Caco-2 (cell line): ENCODE results near the gene DBX2. TPM values are rescaled to one million over a fixed set of nuclear protein-coding genes. Genes with fewer than 3 reads are reported as not detected.
A peak's percentile ranks its signal among the peaks of the same experiment; 100 is the strongest.

Experiments
- BruUV-seq: library from RNA; stranded (reverse); fragments of 400-500 nt; replicated peaks from 2 replicates; lab custom pipeline; 2021; lab: Mats Ljungman, UMichigan
- CTCF ChIA-PET: fragments of 300-600 bp; sonication (Branson Sonifier 250); formaldehyde crosslinking; loops from one replicate; lab custom pipeline; 2022; ENCODE audit warnings: antibody characterized with exemption; lab: Charles Lee
- POLR2A ChIA-PET: fragments of 300-600 bp; sonication (Branson Sonifier 250); formaldehyde crosslinking; loops from one replicate; lab custom pipeline; 2022; ENCODE audit warnings: antibody characterized with exemption; lab: Charles Lee
- DNase-seq, 2 experiments: peaks; one replicate each; pipeline versions ENCODE4 v3.0.0 to v3.0.0-alpha.2; 2020 to 2022
- H3K27me3 ChIP-seq: replicated peaks from 2 replicates; pipeline ENCODE4 v1.6.0; 2011; ENCODE audit warnings: low read length; ENCODE audit not compliant: control insufficient read depth, insufficient read depth
- H3K36me3 ChIP-seq: 2 replicates; pipeline ENCODE4 v1.5.1; 2011; ENCODE audit warnings: low read length; ENCODE audit not compliant: control insufficient read depth, insufficient read depth
- H3K4me1 ChIP-seq: fragments of 250-450 bp; sonication (Bioruptor Pico); 2 replicates; pipeline ENCODE4 v1.5.1; 2020; ENCODE audit warnings: mild to moderate bottlenecking
- H3K4me3 ChIP-seq: 2 replicates; pipeline ENCODE4 v1.5.1; 2011; ENCODE audit warnings: low read depth, mild to moderate bottlenecking, control low read depth, low read length
- H3K9me3 ChIP-seq: fragments of 250-450 bp; sonication (Bioruptor Pico); 2 replicates; pipeline ENCODE4 v1.5.1; 2020; ENCODE audit warnings: mild to moderate bottlenecking, moderate library complexity
- H3K27ac Mint-ChIP-seq: one replicate; pipeline ENCODE4 v1.8.0; 2022; ENCODE audit warnings: mixed read lengths; ENCODE audit not compliant: unreplicated experiment
- H3K27me3 Mint-ChIP-seq: one replicate; pipeline ENCODE4 v1.8.0; 2022; ENCODE audit warnings: mixed read lengths; ENCODE audit not compliant: insufficient read depth, unreplicated experiment
- H3K36me3 Mint-ChIP-seq: one replicate; pipeline ENCODE4 v1.8.0; 2022; ENCODE audit warnings: mild to moderate bottlenecking, mixed read lengths; ENCODE audit not compliant: insufficient read depth, unreplicated experiment
- H3K4me1 Mint-ChIP-seq: one replicate; pipeline ENCODE4 v1.8.0; 2022; ENCODE audit warnings: low read depth, mixed read lengths; ENCODE audit not compliant: unreplicated experiment
- H3K4me3 Mint-ChIP-seq: one replicate; pipeline ENCODE4 v1.8.0; 2022; ENCODE audit warnings: mild to moderate bottlenecking, moderate library complexity, mixed read lengths; ENCODE audit not compliant: unreplicated experiment
- H3K9me3 Mint-ChIP-seq: one replicate; pipeline ENCODE4 v1.8.0; 2022; ENCODE audit warnings: mixed read lengths; ENCODE audit not compliant: unreplicated experiment
- CTCF ChIP-seq, 2 experiments: fragments of 200-600 bp in 1 of 2; IDR thresholded peaks; 1 replicate in 1 of 2; 2 replicates in 1 of 2; pipeline versions ENCODE4 v1.5.1 to v1.8.0; 2011 to 2022; ENCODE audit warnings: antibody characterized with exemption in 1 of 2, control low read depth in 1 of 2, inconsistent platforms in 1 of 2, low read depth in 1 of 2, low read length in 1 of 2, mild to moderate bottlenecking in 1 of 2, moderate library complexity in 1 of 2; ENCODE audit not compliant: insufficient read depth in 1 of 2, severe bottlenecking in 1 of 2, unreplicated experiment in 1 of 2
- intact Hi-C: fragments of 100-400 bp; cut with micrococcal nuclease; formaldehyde crosslinking; loops from one replicate; pipeline ENCODE4 v1.10.0; 2022; ENCODE audit not compliant: unreplicated experiment
- total RNA-seq: library from RNA; stranded (reverse); gene quantifications from 2 replicates; pipeline ENCODE4 v1.2.3, GENCODE V29; 2022

Gene DBX2
- total RNA-seq, 1 experiment from 2014 or later, result not detected

GRCh38 chr12:45039757-45040156, 11.1 kb downstream of the DBX2 start:
- no peaks in the 10 kb centered on the region for H3K36me3 Mint-ChIP-seq
- no peaks in the 10 kb centered on the region for H3K4me1 Mint-ChIP-seq
- Histone ChIP-seq H3K9me3 (0 out of 2 replicates have a peak, but pooled peaks cover 5% of the 10 kb centered on the region), H3K4me1 (no peaks in the 10 kb centered on the region), H3K4me3 (no peak overlapping the region), H3K27me3 (0 out of 2 replicates have a peak, but pooled peaks cover under 1% of the 10 kb centered on the region), H3K36me3 (no peaks in the 10 kb centered on the region)
- peaks cover 9% of the 10 kb centered on the region for H3K27me3 Mint-ChIP-seq
- no TSS peak for BruUV-seq
- no peak overlapping the region for H3K27ac Mint-ChIP-seq
- TF ChIP-seq CTCF (IDR thresholded peaks at IDR 0.05; ENCODE audit: insufficient read depth in 1 of 2, low read depth in 1 of 2, low read length in 1 of 2, severe bottlenecking in 1 of 2, unreplicated experiment in 1 of 2), result no peak
- CTCF ChIA-PET, result no interaction called here
- H3K9me3 Mint-ChIP-seq, result no peaks in the 10 kb centered on the region
- DNase-seq, result no peak
- POLR2A ChIA-PET, result no interaction called here
- no peak overlapping the region for H3K4me3 Mint-ChIP-seq
- intact Hi-C loops, result no loop called here

- H3K36me3 Mint-ChIP-seq, result no peaks in the 10 kb centered on the region
- TF ChIP-seq CTCF (IDR thresholded peaks at IDR 0.05; ENCODE audit: insufficient read depth in 1 of 2, low read depth in 1 of 2, low read length in 1 of 2, severe bottlenecking in 1 of 2, unreplicated experiment in 1 of 2), result no peak
- no peaks in the 10 kb centered on the region for H3K36me3 ChIP-seq
- H3K9me3 Mint-ChIP-seq, result no peaks in the 10 kb centered on the region
- POLR2A ChIA-PET, result no interaction called here
- CTCF ChIA-PET, result no interaction called here
- H3K9me3 ChIP-seq, result no peaks in the 10 kb centered on the region
- DNase-seq, result no peak
- H3K27me3 ChIP-seq, result peaks cover 2% of the 10 kb centered on the region; the same call in 1 of the 2 replicates
- H3K4me3 ChIP-seq, result no peak overlapping the region
- H3K27ac Mint-ChIP-seq, result no peak overlapping the region
- H3K4me1 ChIP-seq, result no peaks in the 10 kb centered on the region
- peak overlapping the region; percentile 31 for H3K4me3 Mint-ChIP-seq
- intact Hi-C loops, result loop anchor here (5.0 kb wide), 1 partner anchor 87 kb away; no protein-coding TSS in a partner anchor
- no TSS peak for BruUV-seq
- H3K4me1 Mint-ChIP-seq, result no peaks in the 10 kb centered on the region
- peaks cover 7% of the 10 kb centered on the region for H3K27me3 Mint-ChIP-seq
Measured at GRCh38 chr12:45034861-45035265, 16.0 kb downstream of the DBX2 start.

DNA sequence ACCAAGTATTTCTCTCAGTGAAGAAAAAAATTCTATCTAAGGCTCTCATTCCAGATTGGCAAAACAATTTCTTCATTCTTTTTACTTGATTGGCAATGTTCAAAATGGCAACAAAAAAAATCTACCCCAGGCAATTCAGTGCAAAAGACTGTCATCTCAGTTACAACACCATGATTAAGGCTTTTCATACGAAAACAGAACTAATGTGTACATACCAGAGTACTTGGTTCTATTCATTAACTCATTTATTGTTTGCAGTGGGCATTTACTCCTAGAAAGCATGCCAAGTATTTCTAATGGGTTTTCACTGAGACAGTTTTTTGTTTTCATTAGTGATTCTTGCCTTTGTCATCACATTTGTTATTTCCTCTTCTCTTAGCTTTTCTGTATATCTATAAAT, 33.0 kb downstream of the DBX2 start:
- intact Hi-C loops, result no loop called here
- POLR2A ChIA-PET, result no interaction called here
- Mint-ChIP-seq H3K27me3 (no peaks in the 10 kb centered on the region), H3K4me3 (no peak overlapping the region), H3K27ac (no peak overlapping the region), H3K4me1 (no peaks in the 10 kb centered on the region), H3K9me3 (no peaks in the 10 kb centered on the region), H3K36me3 (no peaks in the 10 kb centered on the region)
- no peaks in the 10 kb centered on the region for H3K36me3 ChIP-seq
- no peaks in the 10 kb centered on the region for H3K4me1 ChIP-seq
- no TSS peak for BruUV-seq
- CTCF ChIA-PET, result no interaction called here
- H3K27me3 ChIP-seq, result no peaks in the 10 kb centered on the region
- TF ChIP-seq CTCF (IDR thresholded peaks at IDR 0.05; ENCODE audit: insufficient read depth in 1 of 2, low read depth in 1 of 2, low read length in 1 of 2, severe bottlenecking in 1 of 2, unreplicated experiment in 1 of 2), result no peak
- DNase-seq, result no peak
- no peaks in the 10 kb centered on the region for H3K9me3 ChIP-seq
- no peak overlapping the region for H3K4me3 ChIP-seq
